SK-N-MC (cell line): Measurements from ENCODE around the gene GPR176.

ENCODE experiments used
- EZH2 ChIP-seq: fragments of 200-600 bp; sonication (generic); IDR thresholded peaks from one replicate; pipeline ENCODE4 v1.6.1; 2017; ENCODE audit warnings: antibody characterized with exemption
- FOXP2 ChIP-seq: optimal IDR thresholded peaks from 2 replicates; pipeline ENCODE3; 2011; ENCODE audit warnings: mild to moderate bottlenecking, moderate library complexity; ENCODE audit not compliant: insufficient read depth; ENCODE audit errors: extremely low read length, control extremely low read depth
- POLR2AphosphoS5 ChIP-seq: IDR thresholded peaks from 2 replicates; pipeline ENCODE4 v1.6.1; 2012; ENCODE audit warnings: mild to moderate bottlenecking, low read depth, low read length, borderline replicate concordance

DNA sequence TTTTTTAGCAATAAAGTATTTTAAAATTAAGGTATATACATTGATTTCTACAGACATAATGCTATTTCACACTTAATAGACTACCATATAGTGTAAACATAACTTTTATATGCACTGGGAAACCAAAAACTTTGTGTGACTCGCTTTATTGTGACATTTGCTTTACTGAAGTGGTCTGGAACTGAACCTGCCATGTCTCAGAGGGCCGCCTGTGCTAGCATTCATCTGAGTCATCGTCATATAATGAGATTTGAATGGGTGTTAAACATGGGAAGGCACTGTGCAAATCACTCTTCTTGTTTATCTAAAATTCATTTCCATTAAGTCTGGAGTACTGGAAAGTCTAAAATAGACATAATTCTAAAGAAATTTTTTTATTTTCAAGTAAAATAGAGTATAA lies 26.8 kb upstream of the GPR176 start:
- TF ChIP-seq EZH2 (no peak), POLR2AphosphoS5 (no peak), FOXP2 (no peak)
